ENCODE data around the gene HCFC2. TPM values are rescaled to one million over a fixed set of nuclear protein-coding genes. Genes with fewer than 3 reads are reported as not detected.

HCFC2 gene
- total and polyA plus RNA-seq, 9 of the 15 experiments (the other 6 are each of a cell fraction or from before 2014, with no cell fraction given): 1.2 to 6.5 (median 3.8) TPM

Small RNA genes lying within 50 kb of the gene (small RNA-seq; reads per million reads assigned to genes)
- not detected for gene RNA5SP370

Other genes starting within 250 kb of the HCFC2 start
- 20.4 and 24.5 TPM in 2 replicates for gene NT5DC3, start 223.3 kb upstream of the HCFC2 start, total RNA-seq (2014; rRNA removed)
- gene NT5DC3, start 223.3 kb upstream of the HCFC2 start, total RNA-seq (2014; rRNA removed; fragmentation: Illumina TruSeq; extraction: Trizol): 29.8 and 33.2 TPM in 2 replicates
- 23.5 and 25.7 TPM in 2 replicates for gene NT5DC3, start 223.3 kb upstream of the HCFC2 start, total RNA-seq (2015; rRNA removed; fragmentation: Illumina TruSeq; extraction: Trizol)
- gene NT5DC3, start 223.3 kb upstream of the HCFC2 start, total RNA-seq (2021): 26.2 and 30.7 TPM in 2 replicates
- 6.3 and 11.0 TPM in 2 replicates for gene NT5DC3, start 223.3 kb upstream of the HCFC2 start, polyA plus RNA-seq (2011; rRNA removed)
- 14.9 and 16.2 TPM in 2 replicates for gene NT5DC3, start 223.3 kb upstream of the HCFC2 start, polyA plus RNA-seq (2014; fragmentation: Illumina TruSeq; extraction: Trizol)
- gene NT5DC3, start 223.3 kb upstream of the HCFC2 start, polyA plus RNA-seq (2014; fragmentation: Nextera tagmentation; extraction: Ambion mirVana): 10 to 100 TPM; 14.2 to 33.5 TPM
- 18.8 and 19.8 TPM in 2 replicates for gene NT5DC3, start 223.3 kb upstream of the HCFC2 start, polyA plus RNA-seq (2014; rRNA removed)
- 389 and 400 TPM in 2 replicates for gene HSP90B1, start 134.1 kb upstream of the HCFC2 start, total RNA-seq (2014; rRNA removed)
- 604 and 619 TPM in 2 replicates for gene HSP90B1, start 134.1 kb upstream of the HCFC2 start, total RNA-seq (2014; rRNA removed; fragmentation: Illumina TruSeq; extraction: Trizol)
- gene HSP90B1, start 134.1 kb upstream of the HCFC2 start, total RNA-seq (2015; rRNA removed; fragmentation: Illumina TruSeq; extraction: Trizol): 602 and 611 TPM in 2 replicates
- gene HSP90B1, start 134.1 kb upstream of the HCFC2 start, total RNA-seq (2021): 453 and 469 TPM in 2 replicates
- gene HSP90B1, start 134.1 kb upstream of the HCFC2 start, polyA plus RNA-seq (2011; rRNA removed): 593 and 719 TPM in 2 replicates
- 541 and 657 TPM in 2 replicates for gene HSP90B1, start 134.1 kb upstream of the HCFC2 start, polyA plus RNA-seq (2014; fragmentation: Illumina TruSeq; extraction: Trizol)
- 100 to 1,000 TPM; 196 to 235 TPM for gene HSP90B1, start 134.1 kb upstream of the HCFC2 start, polyA plus RNA-seq (2014; fragmentation: Nextera tagmentation; extraction: Ambion mirVana)
- 528 and 557 TPM in 2 replicates for gene HSP90B1, start 134.1 kb upstream of the HCFC2 start, polyA plus RNA-seq (2014; rRNA removed)
- 50.8 and 56.8 TPM in 2 replicates for gene TDG, start 98.7 kb upstream of the HCFC2 start, total RNA-seq (2014; rRNA removed)
- 67.3 and 80.5 TPM in 2 replicates for gene TDG, start 98.7 kb upstream of the HCFC2 start, total RNA-seq (2014; rRNA removed; fragmentation: Illumina TruSeq; extraction: Trizol)
- 65.7 and 70.3 TPM in 2 replicates for gene TDG, start 98.7 kb upstream of the HCFC2 start, total RNA-seq (2015; rRNA removed; fragmentation: Illumina TruSeq; extraction: Trizol)
- gene TDG, start 98.7 kb upstream of the HCFC2 start, total RNA-seq (2021): 57.9 and 62.7 TPM in 2 replicates
- gene TDG, start 98.7 kb upstream of the HCFC2 start, polyA plus RNA-seq (2011; rRNA removed): 50.8 and 73.3 TPM in 2 replicates
- gene TDG, start 98.7 kb upstream of the HCFC2 start, polyA plus RNA-seq (2014; fragmentation: Illumina TruSeq; extraction: Trizol): 69.8 and 77.2 TPM in 2 replicates
- 10 to 100 TPM; 37.6 to 49.0 TPM for gene TDG, start 98.7 kb upstream of the HCFC2 start, polyA plus RNA-seq (2014; fragmentation: Nextera tagmentation; extraction: Ambion mirVana)
- gene TDG, start 98.7 kb upstream of the HCFC2 start, polyA plus RNA-seq (2014; rRNA removed): 62.1 and 64.0 TPM in 2 replicates
- gene GLT8D2, start 14.3 kb upstream of the HCFC2 start, total RNA-seq (2014; rRNA removed): 0.18 TPM in 1 of 2 replicates, not detected in the other
- gene GLT8D2, start 14.3 kb upstream of the HCFC2 start, total RNA-seq (2014; rRNA removed; fragmentation: Illumina TruSeq; extraction: Trizol): not detected in 2 replicates
- not detected in 2 replicates for gene GLT8D2, start 14.3 kb upstream of the HCFC2 start, total RNA-seq (2015; rRNA removed; fragmentation: Illumina TruSeq; extraction: Trizol)
- gene GLT8D2, start 14.3 kb upstream of the HCFC2 start, total RNA-seq (2021): not detected in 2 replicates
- gene GLT8D2, start 14.3 kb upstream of the HCFC2 start, polyA plus RNA-seq (2011; rRNA removed): not detected in 2 replicates
- not detected in 2 replicates for gene GLT8D2, start 14.3 kb upstream of the HCFC2 start, polyA plus RNA-seq (2014; fragmentation: Illumina TruSeq; extraction: Trizol)
- gene GLT8D2, start 14.3 kb upstream of the HCFC2 start, polyA plus RNA-seq (2014; fragmentation: Nextera tagmentation; extraction: Ambion mirVana): under 1 TPM; 0.18 to 0.27 TPM
- 0.12 TPM in 1 of 2 replicates, not detected in the other for gene GLT8D2, start 14.3 kb upstream of the HCFC2 start, polyA plus RNA-seq (2014; rRNA removed)
- 12.1 and 14.5 TPM in 2 replicates for gene NFYB, start 73.7 kb downstream of the HCFC2 start, total RNA-seq (2014; rRNA removed)
- 37.2 and 39.5 TPM in 2 replicates for gene NFYB, start 73.7 kb downstream of the HCFC2 start, total RNA-seq (2014; rRNA removed; fragmentation: Illumina TruSeq; extraction: Trizol)
- 22.6 and 24.5 TPM in 2 replicates for gene NFYB, start 73.7 kb downstream of the HCFC2 start, total RNA-seq (2015; rRNA removed; fragmentation: Illumina TruSeq; extraction: Trizol)
- gene NFYB, start 73.7 kb downstream of the HCFC2 start, total RNA-seq (2021): 17.8 and 19.4 TPM in 2 replicates
- gene NFYB, start 73.7 kb downstream of the HCFC2 start, polyA plus RNA-seq (2011; rRNA removed): 27.0 and 41.2 TPM in 2 replicates
- 29.7 and 32.3 TPM in 2 replicates for gene NFYB, start 73.7 kb downstream of the HCFC2 start, polyA plus RNA-seq (2014; fragmentation: Illumina TruSeq; extraction: Trizol)
- gene NFYB, start 73.7 kb downstream of the HCFC2 start, polyA plus RNA-seq (2014; fragmentation: Nextera tagmentation; extraction: Ambion mirVana): 10 to 100 TPM; 47.4 to 51.5 TPM
- 25.0 and 27.8 TPM in 2 replicates for gene NFYB, start 73.7 kb downstream of the HCFC2 start, polyA plus RNA-seq (2014; rRNA removed)
- gene TXNRD1, start 151.2 kb downstream of the HCFC2 start, total RNA-seq (2014; rRNA removed): 126 TPM in 2 replicates
- gene TXNRD1, start 151.2 kb downstream of the HCFC2 start, total RNA-seq (2014; rRNA removed; fragmentation: Illumina TruSeq; extraction: Trizol): 168 and 187 TPM in 2 replicates
- gene TXNRD1, start 151.2 kb downstream of the HCFC2 start, total RNA-seq (2015; rRNA removed; fragmentation: Illumina TruSeq; extraction: Trizol): 135 and 146 TPM in 2 replicates
- gene TXNRD1, start 151.2 kb downstream of the HCFC2 start, total RNA-seq (2021): 152 and 169 TPM in 2 replicates
- 160 and 186 TPM in 2 replicates for gene TXNRD1, start 151.2 kb downstream of the HCFC2 start, polyA plus RNA-seq (2011; rRNA removed)
- 132 and 136 TPM in 2 replicates for gene TXNRD1, start 151.2 kb downstream of the HCFC2 start, polyA plus RNA-seq (2014; fragmentation: Illumina TruSeq; extraction: Trizol)
- gene TXNRD1, start 151.2 kb downstream of the HCFC2 start, polyA plus RNA-seq (2014; fragmentation: Nextera tagmentation; extraction: Ambion mirVana): 100 to 1,000 TPM; 114 to 189 TPM
- 107 and 108 TPM in 2 replicates for gene TXNRD1, start 151.2 kb downstream of the HCFC2 start, polyA plus RNA-seq (2014; rRNA removed)
- gene EID3, start 239.2 kb downstream of the HCFC2 start, total RNA-seq (2014; rRNA removed): 1.2 TPM in 2 replicates
- gene EID3, start 239.2 kb downstream of the HCFC2 start, total RNA-seq (2014; rRNA removed; fragmentation: Illumina TruSeq; extraction: Trizol): 3.2 and 3.4 TPM in 2 replicates
- gene EID3, start 239.2 kb downstream of the HCFC2 start, total RNA-seq (2015; rRNA removed; fragmentation: Illumina TruSeq; extraction: Trizol): 3.5 TPM in 2 replicates
- 1.1 and 1.9 TPM in 2 replicates for gene EID3, start 239.2 kb downstream of the HCFC2 start, total RNA-seq (2021)
- gene EID3, start 239.2 kb downstream of the HCFC2 start, polyA plus RNA-seq (2011; rRNA removed): 0.41 and 0.42 TPM in 2 replicates
- 0.10 and 0.24 TPM in 2 replicates for gene EID3, start 239.2 kb downstream of the HCFC2 start, polyA plus RNA-seq (2014; fragmentation: Illumina TruSeq; extraction: Trizol)
- gene EID3, start 239.2 kb downstream of the HCFC2 start, polyA plus RNA-seq (2014; fragmentation: Nextera tagmentation; extraction: Ambion mirVana): under 1 TPM; 0.07 to 0.21 TPM
- gene EID3, start 239.2 kb downstream of the HCFC2 start, polyA plus RNA-seq (2014; rRNA removed): 0.41 and 0.78 TPM in 2 replicates